ENCODE data around the gene RPL6. TPM values are rescaled to one million over a fixed set of nuclear protein-coding genes. Genes with fewer than 3 reads are reported as not detected.
"Not testable (repeated sequence)": the region's sequence is repeated elsewhere in the genome, so short reads cannot be mapped to it uniquely, and the experiment has no call there.

Gene RPL6
- 1,000 to 10,000 TPM; 1,630 to 2,257 TPM for total RNA-seq

- H3K4me1 Mint-ChIP-seq: peaks cover 22% of the 10 kb centered on the region
- peak within 1 kb of the TSS; percentile 100 for H3K4me3 Mint-ChIP-seq
- peak; percentile 93 for ATAC-seq (replicated peaks)
- no peaks in the 10 kb centered on the region for H3K9me3 Mint-ChIP-seq
- peak within 1 kb of the TSS; percentile 100 for H3K27ac Mint-ChIP-seq
- no peaks in the 10 kb centered on the region for H3K27me3 Mint-ChIP-seq
- H3K36me3 Mint-ChIP-seq (ENCODE audit: low read depth): peaks cover 54% of the 10 kb centered on the region
Measured at GRCh38 chr12:112409064-112409905, at the start of gene RPL6. RPL6 (minus strand) TSS chr12:112409605; CDS start chr12:112408656, 949 bp downstream.

- H3K36me3 Mint-ChIP-seq (ENCODE audit: low read depth): peaks cover 87% of the 10 kb centered on the region
- no peak overlapping the region for H3K27ac Mint-ChIP-seq
- no peak for ATAC-seq (replicated peaks)
- H3K4me1 Mint-ChIP-seq: no peaks in the 10 kb centered on the region
- H3K27me3 Mint-ChIP-seq: no peaks in the 10 kb centered on the region
- H3K9me3 Mint-ChIP-seq: no peaks in the 10 kb centered on the region
- no peak overlapping the region for H3K4me3 Mint-ChIP-seq
Measured at GRCh38 chr12:112458751-112459150, 49.3 kb upstream of the RPL6 start.

GRCh38 chr12:112458330-112458729 lies 48.9 kb upstream of the RPL6 start:
- no peak overlapping the region for H3K4me3 Mint-ChIP-seq
- ATAC-seq (replicated peaks): no peak
- H3K36me3 Mint-ChIP-seq (ENCODE audit: low read depth): peaks cover 87% of the 10 kb centered on the region
- no peaks in the 10 kb centered on the region for H3K27me3 Mint-ChIP-seq
- no peaks in the 10 kb centered on the region for H3K4me1 Mint-ChIP-seq
- H3K27ac Mint-ChIP-seq: no peak overlapping the region
- H3K9me3 Mint-ChIP-seq: no peaks in the 10 kb centered on the region

GRCh38 chr12:112457142-112457541 lies 47.7 kb upstream of the RPL6 start:
- not testable (repeated sequence) for ATAC-seq (replicated peaks); H3K27me3 Mint-ChIP-seq; H3K27ac Mint-ChIP-seq; H3K4me1 Mint-ChIP-seq; H3K4me3 Mint-ChIP-seq; H3K9me3 Mint-ChIP-seq
- H3K36me3 Mint-ChIP-seq (ENCODE audit: low read depth): peaks cover 95% of the 10 kb centered on the region

GRCh38 chr12:112456029-112456428 lies 46.6 kb upstream of the RPL6 start:
- Mint-ChIP-seq H3K36me3 (ENCODE audit: low read depth) (peaks cover 94% of the 10 kb centered on the region), H3K4me1 (no peaks in the 10 kb centered on the region), H3K9me3 (no peaks in the 10 kb centered on the region), H3K4me3 (no peak overlapping the region), H3K27ac (no peak overlapping the region), H3K27me3 (no peaks in the 10 kb centered on the region)
- ATAC-seq (replicated peaks): no peak

GRCh38 chr12:112450725-112451124 lies 41.3 kb upstream of the RPL6 start:
- Mint-ChIP-seq H3K9me3 (no peaks in the 10 kb centered on the region), H3K27ac (no peak overlapping the region), H3K4me3 (no peak overlapping the region), H3K36me3 (ENCODE audit: low read depth) (peaks cover 92% of the 10 kb centered on the region), H3K27me3 (no peaks in the 10 kb centered on the region), H3K4me1 (peaks cover 6% of the 10 kb centered on the region)
- ATAC-seq (replicated peaks): no peak

GRCh38 chr12:112448165-112448564 lies 38.8 kb upstream of the RPL6 start:
- H3K4me3 Mint-ChIP-seq; ATAC-seq (replicated peaks); H3K27me3 Mint-ChIP-seq; H3K9me3 Mint-ChIP-seq; H3K4me1 Mint-ChIP-seq: not testable (repeated sequence)
- Mint-ChIP-seq H3K27ac (peak overlapping the region; percentile 38), H3K36me3 (ENCODE audit: low read depth) (peaks cover 74% of the 10 kb centered on the region)

GRCh38 chr12:112447106-112447505 lies 37.7 kb upstream of the RPL6 start:
- peaks cover 6% of the 10 kb centered on the region for H3K4me1 Mint-ChIP-seq
- H3K36me3 Mint-ChIP-seq (ENCODE audit: low read depth): peaks cover 64% of the 10 kb centered on the region
- no peak for ATAC-seq (replicated peaks)
- no peaks in the 10 kb centered on the region for H3K27me3 Mint-ChIP-seq
- peak overlapping the region; percentile 63 for H3K27ac Mint-ChIP-seq
- H3K4me3 Mint-ChIP-seq: no peak overlapping the region
- no peaks in the 10 kb centered on the region for H3K9me3 Mint-ChIP-seq

GRCh38 chr12:112446008-112446725 lies 36.8 kb upstream of the RPL6 start:
- Mint-ChIP-seq H3K4me1 (peaks cover 6% of the 10 kb centered on the region), H3K9me3 (no peaks in the 10 kb centered on the region), H3K27ac (peak overlapping the region; percentile 75), H3K4me3 (no peak overlapping the region), H3K36me3 (ENCODE audit: low read depth) (peaks cover 56% of the 10 kb centered on the region), H3K27me3 (no peaks in the 10 kb centered on the region)
- no peak for ATAC-seq (replicated peaks)

- H3K9me3 Mint-ChIP-seq: no peaks in the 10 kb centered on the region
- H3K4me1 Mint-ChIP-seq: peaks cover 6% of the 10 kb centered on the region
- ATAC-seq (replicated peaks): no peak
- no peaks in the 10 kb centered on the region for H3K27me3 Mint-ChIP-seq
- no peak overlapping the region for H3K4me3 Mint-ChIP-seq
- no peak overlapping the region for H3K27ac Mint-ChIP-seq
- H3K36me3 Mint-ChIP-seq (ENCODE audit: low read depth): peaks cover 38% of the 10 kb centered on the region
Measured at GRCh38 chr12:112443916-112444315, 34.5 kb upstream of the RPL6 start.

DNA sequence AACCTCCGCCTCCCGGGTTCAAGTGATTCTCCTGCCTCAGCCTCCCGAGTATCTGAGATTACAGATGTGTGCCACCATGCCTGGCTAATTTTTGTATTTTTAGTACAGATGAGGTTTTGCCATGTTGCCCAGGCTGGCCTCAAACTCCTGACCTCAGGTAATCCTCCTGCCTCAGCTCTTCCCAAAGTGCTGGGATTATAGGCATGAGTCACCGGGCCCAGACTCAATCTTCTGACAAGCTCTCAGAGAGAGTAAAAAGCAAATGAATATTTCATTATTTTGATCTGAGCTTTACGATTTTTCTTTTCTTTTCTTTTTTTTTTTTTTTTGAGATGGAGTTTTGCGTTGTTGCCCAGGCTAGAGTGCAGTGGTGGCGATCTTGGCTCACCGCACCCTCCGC lies 31.2 kb upstream of the RPL6 start:
- H3K27ac Mint-ChIP-seq; H3K9me3 Mint-ChIP-seq; ATAC-seq (replicated peaks); H3K4me3 Mint-ChIP-seq; H3K4me1 Mint-ChIP-seq; H3K36me3 Mint-ChIP-seq (ENCODE audit: low read depth); H3K27me3 Mint-ChIP-seq: not testable (repeated sequence)

GRCh38 chr12:112439769-112440168 lies 30.4 kb upstream of the RPL6 start:
- peaks cover 3% of the 10 kb centered on the region for H3K36me3 Mint-ChIP-seq (ENCODE audit: low read depth)
- H3K9me3 Mint-ChIP-seq: no peaks in the 10 kb centered on the region
- H3K4me1 Mint-ChIP-seq: peaks cover 9% of the 10 kb centered on the region
- no peak for ATAC-seq (replicated peaks)
- no peaks in the 10 kb centered on the region for H3K27me3 Mint-ChIP-seq
- H3K4me3 Mint-ChIP-seq: no peak overlapping the region
- H3K27ac Mint-ChIP-seq: no peak overlapping the region

- H3K27ac Mint-ChIP-seq; H3K4me1 Mint-ChIP-seq; H3K27me3 Mint-ChIP-seq; ATAC-seq (replicated peaks); H3K4me3 Mint-ChIP-seq; H3K9me3 Mint-ChIP-seq; H3K36me3 Mint-ChIP-seq (ENCODE audit: low read depth): not testable (repeated sequence)
Measured at GRCh38 chr12:112438645-112439044, 29.2 kb upstream of the RPL6 start.

- Mint-ChIP-seq H3K27ac (no peak overlapping the region), H3K27me3 (no peaks in the 10 kb centered on the region), H3K4me1 (peaks cover 25% of the 10 kb centered on the region), H3K9me3 (no peaks in the 10 kb centered on the region), H3K4me3 (no peak overlapping the region), H3K36me3 (ENCODE audit: low read depth) (peaks cover 28% of the 10 kb centered on the region)
- no peak for ATAC-seq (replicated peaks)
Measured at GRCh38 chr12:112433551-112433950, 24.1 kb upstream of the RPL6 start.

- Mint-ChIP-seq H3K4me3 (peak overlapping the region; percentile 76), H3K27me3 (no peaks in the 10 kb centered on the region), H3K9me3 (no peaks in the 10 kb centered on the region), H3K36me3 (ENCODE audit: low read depth) (peaks cover 38% of the 10 kb centered on the region), H3K4me1 (peaks cover 17% of the 10 kb centered on the region), H3K27ac (peak overlapping the region; percentile 94)
- ATAC-seq (replicated peaks): peak; percentile 72
Measured at GRCh38 chr12:112431965-112432364, 22.6 kb upstream of the RPL6 start.

Measured in activated T-helper 17 cell treated with anti-CD3 and anti-CD28 coated beads, Interleukin-2, amount 50 U/mL, for 72 hours (primary cell).